Measurements from ENCODE around the gene MPHOSPH10. TPM values are rescaled to one million over a fixed set of nuclear protein-coding genes. Genes with fewer than 3 reads are reported as not detected.
"Not testable (repeated sequence)": the region's sequence is repeated elsewhere in the genome, so short reads cannot be mapped to it uniquely, and the experiment has no call there.

MPHOSPH10 gene
- total RNA-seq, 1 donor from 2014 or later = 23.0 TPM

DNA sequence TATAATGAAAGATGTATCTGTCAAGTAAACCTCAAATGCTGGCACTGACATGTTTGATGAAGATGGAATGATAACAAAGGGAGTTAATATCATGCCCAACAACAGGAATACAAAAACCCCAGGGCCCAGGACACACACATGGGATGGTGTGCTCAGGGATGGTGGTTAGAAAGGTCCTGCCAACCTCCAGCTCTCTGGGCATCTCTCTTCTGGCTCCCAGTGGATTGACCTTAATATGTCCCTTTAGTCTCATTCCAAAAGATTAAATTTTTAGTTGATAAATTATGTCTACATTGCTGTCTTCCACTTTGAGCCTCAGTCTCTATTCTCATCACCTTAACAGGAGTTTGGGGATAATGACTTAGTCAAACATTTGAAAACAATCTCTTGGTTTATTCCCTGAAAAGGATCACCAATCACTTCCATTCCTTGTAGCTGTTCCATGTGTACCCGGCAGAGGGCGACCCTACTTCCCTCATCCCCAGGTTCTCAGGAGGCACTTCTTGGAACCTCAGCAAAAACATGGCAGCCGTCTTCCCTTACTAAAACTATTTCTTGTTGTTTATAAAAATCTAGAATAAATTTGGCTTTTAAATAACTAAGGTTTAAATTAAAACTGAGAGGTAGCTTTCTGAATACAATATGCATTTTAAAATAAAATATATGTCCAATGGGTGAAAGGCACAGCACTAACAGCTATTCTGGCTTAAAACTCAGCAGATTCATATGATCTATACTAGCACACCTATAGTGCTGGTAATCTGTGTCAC is 30.1 kb upstream of the MPHOSPH10 start:
- H3K4me3 ChIP-seq = no peak overlapping the region
- no peaks in the 10 kb centered on the region for H3K9me3 ChIP-seq
- H3K36me3 ChIP-seq = no peaks in the 10 kb centered on the region
- no peak overlapping the region for H3K27ac ChIP-seq
- intact Hi-C loops (cut with DNase I) = no loop called here
- H3K4me1 ChIP-seq = no peaks in the 10 kb centered on the region
- peak in 1 of 2 donors; percentile 70 for DNase-seq (ENCODE audit: low spot score in 2 of 2)
- TF ChIP-seq, protein P1, sequence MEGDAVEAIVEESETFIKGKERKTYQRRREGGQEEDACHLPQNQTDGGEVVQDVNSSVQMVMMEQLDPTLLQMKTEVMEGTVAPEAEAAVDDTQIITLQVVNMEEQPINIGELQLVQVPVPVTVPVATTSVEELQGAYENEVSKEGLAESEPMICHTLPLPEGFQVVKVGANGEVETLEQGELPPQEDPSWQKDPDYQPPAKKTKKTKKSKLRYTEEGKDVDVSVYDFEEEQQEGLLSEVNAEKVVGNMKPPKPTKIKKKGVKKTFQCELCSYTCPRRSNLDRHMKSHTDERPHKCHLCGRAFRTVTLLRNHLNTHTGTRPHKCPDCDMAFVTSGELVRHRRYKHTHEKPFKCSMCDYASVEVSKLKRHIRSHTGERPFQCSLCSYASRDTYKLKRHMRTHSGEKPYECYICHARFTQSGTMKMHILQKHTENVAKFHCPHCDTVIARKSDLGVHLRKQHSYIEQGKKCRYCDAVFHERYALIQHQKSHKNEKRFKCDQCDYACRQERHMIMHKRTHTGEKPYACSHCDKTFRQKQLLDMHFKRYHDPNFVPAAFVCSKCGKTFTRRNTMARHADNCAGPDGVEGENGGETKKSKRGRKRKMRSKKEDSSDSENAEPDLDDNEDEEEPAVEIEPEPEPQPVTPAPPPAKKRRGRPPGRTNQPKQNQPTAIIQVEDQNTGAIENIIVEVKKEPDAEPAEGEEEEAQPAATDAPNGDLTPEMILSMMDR (IDR thresholded peaks at IDR 0.05) = peak; percentile 31 to 58 (median 35)
- no peaks in the 10 kb centered on the region for H3K27me3 ChIP-seq

DNA sequence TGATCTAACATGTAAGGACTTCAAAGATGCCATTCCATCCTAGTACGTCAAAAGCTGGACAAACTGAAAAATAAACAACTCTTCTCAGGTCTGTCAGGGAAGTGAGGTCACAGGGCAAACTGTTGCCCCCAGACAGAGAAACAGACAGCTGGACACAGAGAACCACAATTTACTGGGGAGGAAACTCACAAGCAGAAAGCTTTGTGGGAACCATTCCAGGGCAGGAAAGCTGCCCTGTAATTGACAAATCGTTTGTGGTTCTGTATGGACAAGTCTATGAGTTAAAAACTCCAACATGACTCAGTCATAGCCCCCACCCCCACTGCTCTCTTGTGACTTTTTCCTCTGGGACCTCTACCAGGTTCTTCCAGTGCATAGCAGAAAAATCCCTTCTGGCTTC is 28.8 kb upstream of the MPHOSPH10 start:
- Histone ChIP-seq H3K27ac (no peak overlapping the region), H3K4me1 (no peaks in the 10 kb centered on the region), H3K36me3 (no peaks in the 10 kb centered on the region), H3K4me3 (no peak overlapping the region), H3K27me3 (no peaks in the 10 kb centered on the region), H3K9me3 (no peaks in the 10 kb centered on the region)
- TF ChIP-seq, protein P1 (IDR thresholded peaks at IDR 0.05) = no peak
- no peak for DNase-seq (ENCODE audit: low spot score in 2 of 2)
- intact Hi-C loops (cut with DNase I) = no loop called here

DNA sequence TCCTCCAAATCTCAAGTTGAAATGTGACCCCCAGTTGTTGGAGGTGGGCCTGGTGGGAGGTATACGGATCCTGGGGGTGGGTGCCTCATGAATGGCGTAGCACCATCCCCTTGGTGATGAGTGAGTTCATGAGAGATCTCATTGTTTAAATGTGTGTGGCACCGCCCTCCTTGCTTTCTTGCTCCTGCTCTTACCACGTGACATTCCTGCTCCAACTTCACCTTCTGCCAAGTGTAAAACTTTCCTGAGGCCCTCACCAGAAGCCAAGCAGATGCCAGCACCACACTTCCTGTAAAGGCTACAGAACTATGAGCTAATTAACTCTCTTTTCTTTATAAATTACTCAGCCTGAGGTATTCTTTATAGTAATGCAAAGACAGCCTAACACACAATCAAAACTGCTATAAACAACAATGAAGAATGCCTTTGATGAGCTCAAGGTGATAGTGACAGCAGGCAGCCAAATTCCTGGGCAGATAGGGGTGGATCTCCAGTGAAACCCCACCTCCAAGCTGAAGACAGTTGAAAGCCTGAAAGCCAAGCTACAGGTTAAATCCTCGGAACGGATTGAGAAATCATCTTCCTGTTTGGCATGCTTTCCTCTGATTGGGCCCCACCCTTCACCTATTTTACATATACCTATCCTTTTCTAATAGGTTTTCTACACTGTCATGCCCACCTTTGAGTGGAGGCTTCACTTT is 27.3 kb upstream of the MPHOSPH10 start:
- Histone ChIP-seq H3K27me3 (no peaks in the 10 kb centered on the region), H3K4me1 (no peaks in the 10 kb centered on the region), H3K9me3 (no peaks in the 10 kb centered on the region), H3K36me3 (no peaks in the 10 kb centered on the region), H3K4me3 (no peak overlapping the region), H3K27ac (no peak overlapping the region)
- DNase-seq (ENCODE audit: low spot score in 2 of 2) = no peak
- intact Hi-C loops (cut with DNase I) = no loop called here
- TF ChIP-seq, protein P1 (IDR thresholded peaks at IDR 0.05) = no peak

DNA sequence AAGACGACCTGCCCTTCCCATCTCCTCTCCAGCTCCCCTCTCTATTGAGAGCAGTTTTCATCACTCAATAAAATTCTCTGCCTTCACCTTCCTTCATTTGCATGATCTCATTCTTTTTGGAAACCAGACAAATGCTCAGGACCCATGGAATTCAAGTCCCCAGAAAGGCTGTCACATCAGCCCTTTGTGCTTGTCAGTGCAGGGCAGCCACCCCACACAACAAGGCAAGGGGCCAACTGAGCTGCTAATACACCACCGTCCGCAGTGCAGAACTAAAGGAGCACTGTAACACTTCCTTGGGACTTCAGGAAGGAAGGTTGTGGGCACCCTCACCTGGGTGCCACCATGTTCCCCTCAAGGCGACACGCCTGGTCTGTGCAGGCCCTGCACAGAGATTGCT is 26.6 kb upstream of the MPHOSPH10 start:
- no peak overlapping the region for H3K4me3 ChIP-seq
- no peaks in the 10 kb centered on the region for H3K36me3 ChIP-seq
- no peak for DNase-seq (ENCODE audit: low spot score in 2 of 2)
- H3K27me3 ChIP-seq = no peaks in the 10 kb centered on the region
- no peaks in the 10 kb centered on the region for H3K9me3 ChIP-seq
- TF ChIP-seq, protein P1 (IDR thresholded peaks at IDR 0.05) = no peak
- no peak overlapping the region for H3K27ac ChIP-seq
- no peaks in the 10 kb centered on the region for H3K4me1 ChIP-seq
- intact Hi-C loops (cut with DNase I) = no loop called here

DNA sequence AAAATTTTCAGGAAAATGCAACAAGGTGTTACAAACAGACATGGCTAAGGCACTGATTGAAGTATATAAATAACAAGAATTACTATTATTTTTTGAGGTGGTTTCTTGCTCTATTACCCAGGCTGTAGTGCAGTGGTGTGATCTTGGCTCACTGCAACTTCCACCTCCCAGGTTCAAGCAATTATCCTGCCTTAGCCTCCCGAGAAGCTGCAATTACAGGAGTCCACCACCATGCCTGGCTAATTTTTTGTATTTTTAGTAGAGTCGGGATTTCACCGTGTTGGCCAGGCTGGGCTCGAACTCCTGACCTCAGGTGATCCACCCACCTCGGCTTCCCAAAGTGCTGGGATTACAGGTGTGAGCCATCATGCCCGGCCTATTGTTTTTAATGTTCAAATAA is 24.0 kb upstream of the MPHOSPH10 start:
- H3K27me3 ChIP-seq; H3K9me3 ChIP-seq; H3K4me1 ChIP-seq; H3K4me3 ChIP-seq; H3K27ac ChIP-seq; DNase-seq (ENCODE audit: low spot score in 2 of 2); intact Hi-C loops (cut with DNase I): not testable (repeated sequence)
- peaks cover 0 to 11% of the 10 kb centered on the region in 2 donors for H3K36me3 ChIP-seq

DNA sequence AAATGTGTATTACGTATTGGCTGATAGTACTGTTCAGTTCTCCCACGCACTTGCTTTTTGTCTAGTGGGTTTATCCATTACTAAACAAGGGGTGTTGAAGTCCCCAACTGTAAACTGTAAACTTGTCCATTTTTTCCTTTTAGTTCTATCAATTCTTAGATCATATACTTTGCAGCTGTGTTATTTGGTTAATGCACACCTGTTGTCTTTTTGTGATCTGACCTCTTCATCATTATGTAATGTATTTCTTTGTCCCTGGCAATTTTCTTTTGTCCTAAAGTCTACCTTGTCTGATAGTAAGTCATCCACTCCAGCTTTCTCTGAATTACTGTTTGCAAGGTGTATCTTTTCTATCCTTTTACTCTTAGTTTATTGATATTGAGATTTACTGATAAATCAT is 22.3 kb upstream of the MPHOSPH10 start:
- intact Hi-C loops (cut with DNase I) = no loop called here
- H3K27ac ChIP-seq = no peak overlapping the region
- DNase-seq (ENCODE audit: low spot score in 2 of 2) = no peak
- TF ChIP-seq, protein P1 (IDR thresholded peaks at IDR 0.05) = no peak
- H3K4me3 ChIP-seq = no peak overlapping the region
- H3K36me3 ChIP-seq = peaks cover 3 to 15% of the 10 kb centered on the region in 2 donors
- H3K27me3 ChIP-seq = no peaks in the 10 kb centered on the region
- no peaks in the 10 kb centered on the region for H3K9me3 ChIP-seq
- H3K4me1 ChIP-seq = no peaks in the 10 kb centered on the region
